ENCODE data around the gene ABCA10. TPM values are rescaled to one million over a fixed set of nuclear protein-coding genes. Genes with fewer than 3 reads are reported as not detected.

The ABCA10 gene
- total and polyA plus RNA-seq, 2 experiments from 2014 or later = not detected

GRCh38 chr17:69103557-69104233, 124.9 kb downstream of the ABCA10 start:
- H3K27ac Mint-ChIP-seq = no peak overlapping the region
- no peak overlapping the region for H3K4me3 Mint-ChIP-seq

More at GRCh38 chr17:69103557-69104233, 124.9 kb downstream of the ABCA10 start:
- no peaks in the 10 kb centered on the region for H3F3A ChIP-seq (replicated peaks; ENCODE audit: low read depth)
- Mint-ChIP-seq H3K4me1 (no peaks in the 10 kb centered on the region), H3K36me3 (ENCODE audit: low read depth) (no peaks in the 10 kb centered on the region), H3K27me3 (ENCODE audit: insufficient read depth, low read depth, poor library complexity) (no peaks in the 10 kb centered on the region), H3K9me3 (no peaks in the 10 kb centered on the region)
- no peak overlapping the region for H3K27ac ChIP-seq (ENCODE audit: low read depth)
- H3K36me3 ChIP-seq (ENCODE audit: insufficient read depth) = no peaks in the 10 kb centered on the region
- no peak overlapping the region for H3K4me2 ChIP-seq
- no peaks in the 10 kb centered on the region for H4K20me1 ChIP-seq (replicated peaks; ENCODE audit: insufficient read depth)
- H3K79me2 ChIP-seq (replicated peaks; ENCODE audit: insufficient read depth) = no peaks in the 10 kb centered on the region
- no peak overlapping the region for H2AFZ ChIP-seq
- DNase-seq (ENCODE audit: low spot score) (no peak), ATAC-seq (no peak)
- H3K4me3 ChIP-seq = no peak overlapping the region
- TF ChIP-seq ZNF462 (CRISPR knock-in tag; IDR thresholded peaks at IDR 0.05) (no peak), ETS1 (IDR thresholded peaks at IDR 0.05) (no peak), NANOG (IDR thresholded peaks at IDR 0.05; ENCODE audit: borderline replicate concordance) (no peak), EZH2phosphoT487 (IDR thresholded peaks at IDR 0.05; ENCODE audit: unreplicated experiment) (no peak), POLR2AphosphoS5 (IDR thresholded peaks at IDR 0.05; ENCODE audit: low read depth) (no peak), JUNB (IDR thresholded peaks at IDR 0.05; ENCODE audit: unreplicated experiment) (no peak)
- no peaks in the 10 kb centered on the region for H3K4me1 ChIP-seq (ENCODE audit: insufficient read depth)
- H3K9me2 ChIP-seq (ENCODE audit: insufficient read depth) = no peaks in the 10 kb centered on the region
- no peaks in the 10 kb centered on the region for H3K27me3 ChIP-seq (ENCODE audit: insufficient read depth)
